Activated B cell treated with CpG ODN at 0.5 μM for 24 hours (primary cell): ENCODE results near the gene CSNK2A3. TPM values are rescaled to one million over a fixed set of nuclear protein-coding genes. Genes with fewer than 3 reads are reported as not detected.

Source experiments
- ATAC-seq: fragments of 200-7000 bp; cut with Tn5 transposase; one replicate; pipeline ENCODE4 v1.10.0; 2021; ENCODE audit warnings: low read depth, mild to moderate bottlenecking, moderate library complexity
- CTCF ChIA-PET: fragments of 350-600 bp; sonication (Branson Sonifier 250); formaldehyde crosslinking; loops from one replicate; lab custom pipeline; 2021; ENCODE audit warnings: antibody characterized with exemption; lab: Charles Lee
- POLR2A ChIA-PET: fragments of 350-600 bp; sonication (Branson Sonifier 250); formaldehyde crosslinking; loops from one replicate; lab custom pipeline; 2021; ENCODE audit warnings: antibody characterized with exemption; lab: Charles Lee
- DNase-seq: peaks from one replicate; pipeline ENCODE4 v3.0.0; 2022
- H3K27ac Mint-ChIP-seq: one replicate; pipeline ENCODE4 v1.8.0; 2020; ENCODE audit warnings: mixed read lengths
- H3K27me3 Mint-ChIP-seq: one replicate; pipeline ENCODE4 v1.8.0; 2021; ENCODE audit warnings: mixed read lengths
- H3K36me3 Mint-ChIP-seq: one replicate; pipeline ENCODE4 v1.8.0; 2021; ENCODE audit warnings: low read depth, mixed read lengths
- H3K4me1 Mint-ChIP-seq: one replicate; pipeline ENCODE4 v1.8.0; 2021; ENCODE audit warnings: mixed read lengths
- H3K4me3 Mint-ChIP-seq: one replicate; pipeline ENCODE4 v1.8.0; 2020; ENCODE audit warnings: mild to moderate bottlenecking, mixed read lengths
- H3K9me3 Mint-ChIP-seq: one replicate; pipeline ENCODE4 v1.8.0; 2020; ENCODE audit warnings: mixed read lengths
- CTCF ChIP-seq: fragments of 200-600 bp; IDR thresholded peaks from one replicate; pipeline ENCODE4 v1.8.0; 2022; ENCODE audit warnings: antibody characterized with exemption, mild to moderate bottlenecking
- intact Hi-C: fragments of 100-400 bp; cut with micrococcal nuclease; formaldehyde crosslinking; loops from one replicate; pipeline ENCODE4 v1.15.1; 2024
- total RNA-seq: library from RNA; stranded (reverse); gene quantifications from 2 replicates; pipeline ENCODE4 v1.2.3, GENCODE V29; 2022

The CSNK2A3 gene
- total RNA-seq, 1 donor from 2014 or later: 0.24 TPM

GRCh38 chr11:11391169-11391568 is 38.1 kb upstream of the CSNK2A3 start:
- ChIA-PET POLR2A (no interaction called here), CTCF (no interaction called here)
- ATAC-seq: no peak
- no peak overlapping the region for H3K27ac Mint-ChIP-seq
- no peaks in the 10 kb centered on the region for H3K4me1 Mint-ChIP-seq
- no peaks in the 10 kb centered on the region for H3K36me3 Mint-ChIP-seq
- DNase-seq: no peak
- intact Hi-C loops: no loop called here
- no peaks in the 10 kb centered on the region for H3K9me3 Mint-ChIP-seq
- H3K27me3 Mint-ChIP-seq: no peaks in the 10 kb centered on the region
- H3K4me3 Mint-ChIP-seq: no peak overlapping the region
- TF ChIP-seq CTCF: no peak

GRCh38 chr11:11390068-11390771 is 37.2 kb upstream of the CSNK2A3 start:
- ChIA-PET CTCF (no interaction called here), POLR2A (no interaction called here)
- Mint-ChIP-seq H3K9me3 (no peaks in the 10 kb centered on the region), H3K4me3 (no peak overlapping the region), H3K4me1 (no peaks in the 10 kb centered on the region), H3K36me3 (no peaks in the 10 kb centered on the region), H3K27ac (no peak overlapping the region), H3K27me3 (no peaks in the 10 kb centered on the region)
- no peak for ATAC-seq
- no peak for TF ChIP-seq CTCF
- no peak for DNase-seq
- intact Hi-C loops: no loop called here

GRCh38 chr11:11389238-11389637 is 36.2 kb upstream of the CSNK2A3 start:
- ATAC-seq (no peak), DNase-seq (no peak)
- Mint-ChIP-seq H3K27me3 (no peaks in the 10 kb centered on the region), H3K9me3 (no peaks in the 10 kb centered on the region), H3K36me3 (no peaks in the 10 kb centered on the region), H3K27ac (no peak overlapping the region), H3K4me3 (no peak overlapping the region), H3K4me1 (no peaks in the 10 kb centered on the region)
- TF ChIP-seq CTCF: no peak
- intact Hi-C loops: no loop called here
- ChIA-PET CTCF (no interaction called here), POLR2A (no interaction called here)

GRCh38 chr11:11387622-11388305 is 34.7 kb upstream of the CSNK2A3 start:
- intact Hi-C loops: no loop called here
- Mint-ChIP-seq H3K4me1 (no peaks in the 10 kb centered on the region), H3K27me3 (no peaks in the 10 kb centered on the region), H3K4me3 (no peak overlapping the region), H3K36me3 (no peaks in the 10 kb centered on the region), H3K27ac (no peak overlapping the region), H3K9me3 (no peaks in the 10 kb centered on the region)
- ChIA-PET POLR2A (no interaction called here), CTCF (no interaction called here)
- DNase-seq: no peak
- ATAC-seq: no peak
- TF ChIP-seq CTCF: no peak

GRCh38 chr11:11387207-11387606 is 34.2 kb upstream of the CSNK2A3 start:
- CTCF ChIA-PET: no interaction called here
- ATAC-seq (no peak), DNase-seq (no peak)
- no peaks in the 10 kb centered on the region for H3K27me3 Mint-ChIP-seq
- TF ChIP-seq CTCF: no peak
- H3K4me3 Mint-ChIP-seq: no peak overlapping the region
- H3K36me3 Mint-ChIP-seq: no peaks in the 10 kb centered on the region
- intact Hi-C loops: no loop called here
- no peak overlapping the region for H3K27ac Mint-ChIP-seq
- no peaks in the 10 kb centered on the region for H3K4me1 Mint-ChIP-seq
- POLR2A ChIA-PET: no interaction called here
- H3K9me3 Mint-ChIP-seq: no peaks in the 10 kb centered on the region
